Breast epithelium (tissue), 3 donors: ENCODE data around the gene OSBPL6.

Experiments used
- CTCF ChIP-seq, 3 donors: fragments of 450-650 bp; IDR thresholded peaks; one replicate each; pipeline ENCODE4 v1.5.1; 2016 to 2017; ENCODE audit warnings: antibody characterized with exemption in 3 of 3, mild to moderate bottlenecking in 3 of 3, moderate library complexity in 3 of 3
- POLR2A ChIP-seq: fragments of 450-650 bp; IDR thresholded peaks from one replicate; pipeline ENCODE4 v1.6.1; 2016; ENCODE audit warnings: antibody characterized with exemption, mild to moderate bottlenecking, moderate library complexity

- TF ChIP-seq CTCF (IDR thresholded peaks at IDR 0.05) (no peak), POLR2A (no peak)
Observed at GRCh38 chr2:178220814-178221213, 26.5 kb downstream of the OSBPL6 start.
